ENCODE results near the gene DNAJA2. TPM values are rescaled to one million over a fixed set of nuclear protein-coding genes. Genes with fewer than 3 reads are reported as not detected.

DNAJA2 gene
- total RNA-seq, 4 donors from 2014 or later: 55.6 to 86.0 (median 62.1) TPM

- H3K27ac ChIP-seq: no peak overlapping the region
- no peaks in the 10 kb centered on the region for H3K36me3 ChIP-seq
- TF ChIP-seq POLR2A (IDR thresholded peaks at IDR 0.05): no peak
- peak; percentile 38 to 81 (median 63) for TF ChIP-seq CTCF (IDR thresholded peaks at IDR 0.05)
- intact Hi-C loops (cut with DNase I): loop anchor here (2.0 kb wide), 1 partner anchor 56 kb away; no protein-coding TSS in a partner anchor
- peak; percentile 51 to 61 for DNase-seq
- H3K9me3 ChIP-seq: no peaks in the 10 kb centered on the region
- H3K4me3 ChIP-seq (replicated peaks in 1 of 3): no peak overlapping the region
- 50% methylated on average over 6 of the region's 6 CpGs for WGBS, 2 donors
- peaks cover 0 to 9% of the 10 kb centered on the region in 2 donors for H3K4me1 ChIP-seq
- no peaks in the 10 kb centered on the region for H3K27me3 ChIP-seq
Observed at GRCh38 chr16:46908540-46909372, 64.7 kb downstream of the DNAJA2 start.

GRCh38 chr16:46907061-46907774, 66.3 kb downstream of the DNAJA2 start:
- 81 to 83% methylated on average over 9 to 12 of the region's 12 CpGs for WGBS, 2 donors

DNA sequence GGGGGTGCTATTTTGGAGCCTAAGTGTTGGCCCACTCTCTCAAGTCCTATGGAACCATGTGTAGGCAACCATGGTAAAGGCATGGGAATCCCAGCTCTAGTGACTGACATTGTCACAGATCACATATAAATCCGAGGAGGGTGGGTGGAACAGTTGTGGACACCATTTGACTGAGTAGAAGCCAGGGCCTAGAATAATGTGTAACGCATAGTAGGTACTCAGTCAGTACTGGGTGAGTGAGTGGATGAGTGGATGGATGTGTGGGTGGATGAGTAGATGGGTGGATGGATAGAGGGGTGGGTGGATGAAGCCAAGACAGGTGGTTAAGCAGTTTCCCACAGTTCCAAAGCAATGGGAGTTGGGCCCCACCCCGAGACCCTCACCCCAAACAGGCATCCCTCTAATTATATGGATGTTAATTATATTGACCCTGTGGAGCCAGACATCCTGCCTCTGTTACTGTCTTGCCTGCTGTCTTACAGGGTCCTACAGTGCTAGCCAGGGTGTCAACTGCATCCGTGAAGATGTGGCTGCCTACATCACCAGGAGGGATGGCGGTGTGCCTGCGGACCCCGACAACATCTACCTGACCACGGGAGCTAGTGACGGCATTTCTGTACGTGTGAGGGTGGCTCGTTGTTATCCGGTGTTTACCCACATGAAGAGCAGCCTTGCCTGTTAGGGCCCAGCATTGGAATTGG, 67.0 kb downstream of the DNAJA2 start:
- WGBS, 2 donors: 93 to 94% methylated on average over 11 to 12 of the region's 12 CpGs
- Histone ChIP-seq H3K9me3 (no peaks in the 10 kb centered on the region), H3K36me3 (no peaks in the 10 kb centered on the region), H3K27me3 (no peaks in the 10 kb centered on the region), H3K4me1 (peaks cover 0 to 5% of the 10 kb centered on the region in 2 donors), H3K4me3 (replicated peaks in 1 of 3) (no peak overlapping the region), H3K27ac (no peak overlapping the region)
- no peak for DNase-seq
- TF ChIP-seq CTCF (IDR thresholded peaks at IDR 0.05) (no peak), POLR2A (IDR thresholded peaks at IDR 0.05) (no peak)
- intact Hi-C loops (cut with DNase I): no loop called here

More at GRCh38 chr16:46907061-46907774, 66.3 kb downstream of the DNAJA2 start:
- intact Hi-C loops (cut with DNase I): no loop called here
- Histone ChIP-seq H3K27ac (no peak overlapping the region), H3K9me3 (no peaks in the 10 kb centered on the region), H3K4me3 (replicated peaks in 1 of 3) (no peak overlapping the region), H3K36me3 (no peaks in the 10 kb centered on the region), H3K4me1 (peaks cover 0 to 9% of the 10 kb centered on the region in 2 donors), H3K27me3 (no peaks in the 10 kb centered on the region)
- peak; percentile 10 to 41 for DNase-seq
- TF ChIP-seq CTCF (IDR thresholded peaks at IDR 0.05): no peak
- TF ChIP-seq POLR2A (IDR thresholded peaks at IDR 0.05): no peak

Other genes with a start within 250 kb of the DNAJA2 start
- gene MYLK3, start 225.3 kb downstream of the DNAJA2 start, total RNA-seq: under 1 TPM in 3 of 4 donors, not detected in 1; 0.10 to 0.27 (median 0.11) TPM
- 10 to 100 TPM in 1 of 4 donors, 1 to 10 TPM in 3; 5.1 to 13.3 (median 6.2) TPM for gene C16orf87, start 142.5 kb downstream of the DNAJA2 start, total RNA-seq
- gene GPT2, start 89.3 kb downstream of the DNAJA2 start, total RNA-seq: 10 to 100 TPM in 3 of 4 donors, 1 to 10 TPM in 1; 5.5 to 19.2 (median 13.2) TPM
- gene NETO2, start 170.3 kb upstream of the DNAJA2 start, total RNA-seq: 10 to 100 TPM in 1 of 4 donors, 1 to 10 TPM in 3; 5.4 to 10.1 (median 6.7) TPM

Data from thyroid gland (tissue), 4 donors.